OCI-M2 (cell line): Measurements from ENCODE around the gene MAML3.
A peak's percentile ranks its signal among the peaks of the same experiment; 100 is the strongest.

Source experiments
- DNase-seq: peaks from one replicate; lab custom pipeline; 2025; ENCODE audit not compliant: unreplicated experiment; lab: John Stamatoyannopoulos, UW

Gene MAML3

GRCh38 chr4:139795527-139796314 is 358.3 kb downstream of the MAML3 start:
- no peak for DNase-seq

GRCh38 chr4:139794158-139794954 is 359.6 kb downstream of the MAML3 start:
- no peak for DNase-seq

GRCh38 chr4:139791681-139792080 is 362.3 kb downstream of the MAML3 start:
- no peak for DNase-seq

GRCh38 chr4:139790291-139790690 is 363.7 kb downstream of the MAML3 start:
- DNase-seq: no peak

GRCh38 chr4:139789096-139789654 is 364.8 kb downstream of the MAML3 start:
- DNase-seq: peak; percentile 10

- no peak for DNase-seq
Observed at GRCh38 chr4:139786494-139787354, 367.3 kb downstream of the MAML3 start.

GRCh38 chr4:139785356-139785755 is 368.6 kb downstream of the MAML3 start:
- no peak for DNase-seq

GRCh38 chr4:139783741-139784484 is 370.1 kb downstream of the MAML3 start:
- no peak for DNase-seq

GRCh38 chr4:139782926-139783522 is 371.0 kb downstream of the MAML3 start:
- no peak for DNase-seq

GRCh38 chr4:139781066-139781465 is 372.9 kb downstream of the MAML3 start:
- no peak for DNase-seq

GRCh38 chr4:139779691-139780090 is 374.3 kb downstream of the MAML3 start:
- no peak for DNase-seq

- DNase-seq: no peak
Observed at GRCh38 chr4:139777757-139778156, 376.2 kb downstream of the MAML3 start.

GRCh38 chr4:139776235-139776634 is 377.7 kb downstream of the MAML3 start:
- DNase-seq: no peak

GRCh38 chr4:139774759-139775487 is 379.1 kb downstream of the MAML3 start:
- DNase-seq: no peak

GRCh38 chr4:139773560-139774318 is 380.2 kb downstream of the MAML3 start:
- DNase-seq: no peak

GRCh38 chr4:139770361-139770760 is 383.6 kb downstream of the MAML3 start:
- DNase-seq: no peak

- no peak for DNase-seq
Observed at GRCh38 chr4:139769364-139769763, 384.6 kb downstream of the MAML3 start.

GRCh38 chr4:139768896-139769295 is 385.1 kb downstream of the MAML3 start:
- no peak for DNase-seq

GRCh38 chr4:139768366-139768765 is 385.6 kb downstream of the MAML3 start:
- no peak for DNase-seq
